ENCODE results near the gene METTL23. TPM values are rescaled to one million over a fixed set of nuclear protein-coding genes. Genes with fewer than 3 reads are reported as not detected.

Gene METTL23
- total and polyA plus RNA-seq, 12 donors, result 18.0 to 41.8 (median 24.7) TPM

DNA sequence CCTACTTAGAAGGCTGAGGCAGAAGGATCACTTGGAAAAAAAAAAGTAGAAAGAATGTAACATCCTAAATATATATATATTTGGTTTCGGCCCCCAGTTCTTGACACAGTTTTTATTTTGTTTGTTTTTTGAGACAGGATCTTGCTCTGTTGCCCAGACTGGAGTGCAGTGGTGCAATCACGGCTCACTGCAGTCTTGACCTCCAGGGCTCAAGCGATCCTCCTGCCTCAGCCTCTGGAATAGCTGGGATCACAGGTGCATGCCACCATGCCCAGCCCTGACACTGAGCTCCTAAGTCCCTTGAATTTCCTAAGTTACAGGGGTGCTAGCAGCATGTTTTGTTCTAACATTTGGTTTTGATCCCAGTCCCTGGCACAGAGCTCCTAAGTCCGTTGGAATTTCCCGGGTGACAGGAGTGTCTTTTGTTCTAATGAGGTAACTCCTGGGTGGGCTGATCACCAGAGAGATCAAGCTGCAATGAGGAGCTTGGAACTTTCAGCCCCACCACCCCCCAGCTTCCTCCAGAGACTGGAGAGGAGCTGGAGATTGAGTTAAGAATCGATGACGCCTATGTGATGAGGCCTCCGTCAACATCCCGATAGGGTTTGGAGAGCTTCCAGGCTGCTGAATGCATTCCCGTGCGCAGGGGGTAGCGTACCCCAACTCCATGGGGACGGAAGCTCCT, 35.9 kb upstream of the METTL23 start:
- intact Hi-C loops (cut with DNase I), result no loop called here
- peaks cover 32 to 100% (median 93%) of the 10 kb centered on the region in 9 donors for H3K4me1 ChIP-seq
- H3K4me3 ChIP-seq, result no peak overlapping the region
- H3K27ac ChIP-seq, result peak overlapping the region; percentile 15 to 99 (median 92)
- no peaks in the 10 kb centered on the region for H3K9me3 ChIP-seq
- ATAC-seq (no peak), DNase-seq (no peak)
- 49 to 51% methylated on average over 13 of the region's 13 CpGs for WGBS, 2 donors
- peaks cover 0 to 15% (median 0%) of the 10 kb centered on the region in 9 donors for H3K36me3 ChIP-seq
- TF ChIP-seq, protein P1, sequence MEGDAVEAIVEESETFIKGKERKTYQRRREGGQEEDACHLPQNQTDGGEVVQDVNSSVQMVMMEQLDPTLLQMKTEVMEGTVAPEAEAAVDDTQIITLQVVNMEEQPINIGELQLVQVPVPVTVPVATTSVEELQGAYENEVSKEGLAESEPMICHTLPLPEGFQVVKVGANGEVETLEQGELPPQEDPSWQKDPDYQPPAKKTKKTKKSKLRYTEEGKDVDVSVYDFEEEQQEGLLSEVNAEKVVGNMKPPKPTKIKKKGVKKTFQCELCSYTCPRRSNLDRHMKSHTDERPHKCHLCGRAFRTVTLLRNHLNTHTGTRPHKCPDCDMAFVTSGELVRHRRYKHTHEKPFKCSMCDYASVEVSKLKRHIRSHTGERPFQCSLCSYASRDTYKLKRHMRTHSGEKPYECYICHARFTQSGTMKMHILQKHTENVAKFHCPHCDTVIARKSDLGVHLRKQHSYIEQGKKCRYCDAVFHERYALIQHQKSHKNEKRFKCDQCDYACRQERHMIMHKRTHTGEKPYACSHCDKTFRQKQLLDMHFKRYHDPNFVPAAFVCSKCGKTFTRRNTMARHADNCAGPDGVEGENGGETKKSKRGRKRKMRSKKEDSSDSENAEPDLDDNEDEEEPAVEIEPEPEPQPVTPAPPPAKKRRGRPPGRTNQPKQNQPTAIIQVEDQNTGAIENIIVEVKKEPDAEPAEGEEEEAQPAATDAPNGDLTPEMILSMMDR (IDR thresholded peaks at IDR 0.05), result no peak
- no peaks in the 10 kb centered on the region for H3K27me3 ChIP-seq

DNA sequence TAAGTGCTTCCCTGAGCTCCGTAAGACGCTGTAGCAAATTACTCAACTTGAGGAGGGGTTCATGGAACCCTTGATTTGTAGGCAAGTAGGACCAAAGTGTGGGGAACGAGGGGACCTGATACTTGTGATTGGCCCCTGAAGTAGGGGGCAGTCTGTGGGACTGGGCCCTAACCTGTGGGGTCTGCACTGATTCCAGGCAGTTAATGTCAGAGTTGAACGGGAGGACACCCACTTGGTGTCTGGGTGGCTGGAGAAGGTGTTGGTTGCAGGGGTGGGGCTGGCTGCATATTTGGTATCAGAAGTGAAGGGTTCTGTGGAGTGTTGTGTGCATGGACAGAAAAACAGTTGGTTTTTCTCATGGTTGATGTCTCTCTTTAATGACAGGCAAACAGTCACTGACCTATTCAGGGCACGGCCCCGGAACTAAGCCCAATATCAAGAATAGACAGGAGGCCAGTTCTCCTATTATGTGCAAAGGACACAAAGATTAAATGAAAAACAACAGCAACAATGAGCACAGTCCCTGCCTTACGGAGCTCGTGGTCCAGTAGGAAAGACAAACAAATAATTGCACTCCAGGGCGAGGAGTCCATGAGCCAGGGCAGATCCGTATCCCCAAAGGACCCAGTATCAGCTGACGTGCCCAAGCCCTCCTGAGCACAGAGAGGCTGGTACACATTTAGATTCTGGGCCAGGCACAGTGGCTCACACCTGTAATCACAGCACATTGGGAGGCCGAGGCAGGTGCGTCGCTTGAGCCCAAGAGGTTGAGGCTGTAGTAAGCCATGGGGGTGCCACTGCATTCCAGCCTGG, 35.1 kb upstream of the METTL23 start:
- Histone ChIP-seq H3K36me3 (peaks cover 0 to 18% (median 0%) of the 10 kb centered on the region in 9 donors), H3K27ac (peak overlapping the region; percentile 15 to 99 (median 92)), H3K27me3 (no peaks in the 10 kb centered on the region), H3K4me3 (no peak overlapping the region), H3K9me3 (no peaks in the 10 kb centered on the region), H3K4me1 (peaks cover 27 to 100% (median 93%) of the 10 kb centered on the region in 9 donors)
- 60 to 63% methylated on average over 14 of the region's 14 CpGs for WGBS, 2 donors
- intact Hi-C loops (cut with DNase I), result no loop called here
- ATAC-seq (peak in 2 of 8 donors; percentile 5 to 49), DNase-seq (no peak)
- TF ChIP-seq, protein P1 (IDR thresholded peaks at IDR 0.05), result no peak

DNA sequence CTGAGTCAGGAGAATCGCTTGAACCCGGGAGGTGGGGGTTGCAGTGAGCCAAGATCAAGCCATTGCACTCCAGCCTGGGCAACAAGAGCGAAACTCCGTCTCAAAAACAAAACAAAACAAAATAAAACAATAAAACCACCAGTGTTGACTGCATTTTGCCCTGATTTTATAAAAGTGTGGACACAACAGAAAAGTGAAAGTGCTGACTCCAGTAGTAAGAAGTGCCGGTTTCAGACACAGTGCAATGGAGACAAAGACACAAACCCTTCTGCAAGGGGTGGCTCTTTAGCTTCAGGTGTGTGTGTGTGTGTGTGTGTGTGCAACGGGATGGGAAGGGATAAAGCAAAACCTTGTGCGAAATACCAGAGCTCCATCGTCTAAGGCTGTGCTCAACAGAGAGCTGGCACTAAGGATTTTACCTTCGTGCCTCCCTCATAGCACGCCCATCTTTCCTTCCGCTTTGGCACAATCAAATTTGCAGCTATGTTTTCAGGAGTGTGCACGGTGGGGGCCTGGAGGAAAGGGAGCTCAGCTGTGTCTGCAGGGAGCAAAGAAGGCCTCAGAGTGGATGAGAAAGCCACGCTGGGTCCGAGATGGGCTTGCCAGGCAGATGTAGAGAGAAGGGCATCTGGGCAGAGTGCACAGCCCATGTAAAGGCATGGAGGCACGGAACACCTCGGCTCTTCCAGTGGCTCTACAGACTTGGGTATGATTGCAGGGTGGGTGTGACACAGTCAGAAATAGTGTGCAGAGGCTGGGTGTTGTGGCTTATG, 31.4 kb upstream of the METTL23 start:
- WGBS, 2 donors, result 41 to 46% methylated on average over 16 of the region's 16 CpGs

More for the DNA sequence above, 31.4 kb upstream of the METTL23 start:
- Histone ChIP-seq H3K36me3 (peaks cover 0 to 10% (median 0%) of the 10 kb centered on the region in 9 donors), H3K4me1 (peaks cover 37 to 100% (median 93%) of the 10 kb centered on the region in 9 donors), H3K27ac (peak overlapping the region; percentile 88 to 99 (median 96)), H3K9me3 (no peaks in the 10 kb centered on the region), H3K27me3 (no peaks in the 10 kb centered on the region), H3K4me3 (no peak overlapping the region)
- DNase-seq (no peak), ATAC-seq (no peak)
- TF ChIP-seq, protein P1 (IDR thresholded peaks at IDR 0.05), result no peak
- intact Hi-C loops (cut with DNase I), result no loop called here
